DOHH2 (cell line): Measurements from ENCODE around the gene GPR107.

ENCODE experiments used
- CTCF ChIP-seq: fragments of 200-600 bp; sonication (generic); IDR thresholded peaks from one replicate; pipeline ENCODE4 v1.5.1; 2014; ENCODE audit warnings: antibody characterized with exemption, mild to moderate bottlenecking, low read depth, low read length; ENCODE audit not compliant: poor library complexity, severe bottlenecking
- EZH2phosphoT487 ChIP-seq: fragments of 200-600 bp; sonication (generic); IDR thresholded peaks from 2 replicates; pipeline ENCODE4 v1.6.1; 2017; ENCODE audit warnings: borderline replicate concordance, mild to moderate bottlenecking, antibody characterized with exemption, low read length, moderate library complexity, mixed read lengths

- TF ChIP-seq CTCF (no peak), EZH2phosphoT487 (no peak)
Observed at GRCh38 chr9:130171226-130172148, 117.8 kb downstream of the GPR107 start.
